ENCODE measurements around the gene GOSR1. TPM values are rescaled to one million over a fixed set of nuclear protein-coding genes. Genes with fewer than 3 reads are reported as not detected.

GOSR1 gene
- total RNA-seq, 1 donor from 2014 or later = 46.1 TPM

- Mint-ChIP-seq H3K4me3 (ENCODE audit: unreplicated experiment) (no peak overlapping the region), H3K36me3 (ENCODE audit: unreplicated experiment) (no peaks in the 10 kb centered on the region), H3K9me3 (ENCODE audit: unreplicated experiment) (no peaks in the 10 kb centered on the region), H3K4me1 (ENCODE audit: low read depth, unreplicated experiment) (no peaks in the 10 kb centered on the region), H3K27me3 (ENCODE audit: unreplicated experiment) (no peaks in the 10 kb centered on the region), H3K27ac (ENCODE audit: unreplicated experiment) (no peak overlapping the region)
- TF ChIP-seq CTCF (IDR thresholded peaks at IDR 0.05; ENCODE audit: partially characterized antibody, unreplicated experiment) = no peak
- no peak for DNase-seq
These were observed 37.8 kb downstream of the GOSR1 start for GRCh38 chr17:30514895-30515596.

GRCh38 chr17:30517786-30518185 lies 40.6 kb downstream of the GOSR1 start:
- no peak for DNase-seq
- H3K4me1 Mint-ChIP-seq (ENCODE audit: low read depth, unreplicated experiment) = no peaks in the 10 kb centered on the region
- peaks cover 16% of the 10 kb centered on the region for H3K36me3 Mint-ChIP-seq (ENCODE audit: unreplicated experiment)
- no peak overlapping the region for H3K4me3 Mint-ChIP-seq (ENCODE audit: unreplicated experiment)
- H3K9me3 Mint-ChIP-seq (ENCODE audit: unreplicated experiment) = no peaks in the 10 kb centered on the region
- no peaks in the 10 kb centered on the region for H3K27me3 Mint-ChIP-seq (ENCODE audit: unreplicated experiment)
- no peak for TF ChIP-seq CTCF (IDR thresholded peaks at IDR 0.05; ENCODE audit: partially characterized antibody, unreplicated experiment)
- no peak overlapping the region for H3K27ac Mint-ChIP-seq (ENCODE audit: unreplicated experiment)

GRCh38 chr17:30519166-30519565 lies 42.0 kb downstream of the GOSR1 start:
- no peak for DNase-seq
- no peaks in the 10 kb centered on the region for H3K9me3 Mint-ChIP-seq (ENCODE audit: unreplicated experiment)
- peaks cover 18% of the 10 kb centered on the region for H3K36me3 Mint-ChIP-seq (ENCODE audit: unreplicated experiment)
- no peak for TF ChIP-seq CTCF (IDR thresholded peaks at IDR 0.05; ENCODE audit: partially characterized antibody, unreplicated experiment)
- H3K4me3 Mint-ChIP-seq (ENCODE audit: unreplicated experiment) = no peak overlapping the region
- no peak overlapping the region for H3K27ac Mint-ChIP-seq (ENCODE audit: unreplicated experiment)
- no peaks in the 10 kb centered on the region for H3K4me1 Mint-ChIP-seq (ENCODE audit: low read depth, unreplicated experiment)
- no peaks in the 10 kb centered on the region for H3K27me3 Mint-ChIP-seq (ENCODE audit: unreplicated experiment)

GRCh38 chr17:30519707-30520106 lies 42.5 kb downstream of the GOSR1 start:
- no peaks in the 10 kb centered on the region for H3K4me1 Mint-ChIP-seq (ENCODE audit: low read depth, unreplicated experiment)
- H3K4me3 Mint-ChIP-seq (ENCODE audit: unreplicated experiment) = no peak overlapping the region
- H3K36me3 Mint-ChIP-seq (ENCODE audit: unreplicated experiment) = peaks cover 18% of the 10 kb centered on the region
- no peaks in the 10 kb centered on the region for H3K9me3 Mint-ChIP-seq (ENCODE audit: unreplicated experiment)
- no peak for TF ChIP-seq CTCF (IDR thresholded peaks at IDR 0.05; ENCODE audit: partially characterized antibody, unreplicated experiment)
- no peak for DNase-seq
- no peak overlapping the region for H3K27ac Mint-ChIP-seq (ENCODE audit: unreplicated experiment)
- no peaks in the 10 kb centered on the region for H3K27me3 Mint-ChIP-seq (ENCODE audit: unreplicated experiment)

GRCh38 chr17:30520436-30520835 lies 43.2 kb downstream of the GOSR1 start:
- Mint-ChIP-seq H3K4me1 (ENCODE audit: low read depth, unreplicated experiment) (no peaks in the 10 kb centered on the region), H3K36me3 (ENCODE audit: unreplicated experiment) (peaks cover 18% of the 10 kb centered on the region), H3K27ac (ENCODE audit: unreplicated experiment) (no peak overlapping the region), H3K27me3 (ENCODE audit: unreplicated experiment) (no peaks in the 10 kb centered on the region), H3K9me3 (ENCODE audit: unreplicated experiment) (no peaks in the 10 kb centered on the region), H3K4me3 (ENCODE audit: unreplicated experiment) (no peak overlapping the region)
- TF ChIP-seq CTCF (IDR thresholded peaks at IDR 0.05; ENCODE audit: partially characterized antibody, unreplicated experiment) = no peak
- no peak for DNase-seq

All from glutamatergic neuron (in vitro differentiated cells).